Adrenal gland (tissue), 12 donors: ENCODE measurements around the gene ANKS1B. TPM values are rescaled to one million over a fixed set of nuclear protein-coding genes. Genes with fewer than 3 reads are reported as not detected.

Experiments
- DNase-seq, 7 donors: peaks; one replicate each; pipeline ENCODE4 v3.0.0-alpha.2; 2019 to 2020
- H3K27ac ChIP-seq, 5 donors: fragments of 200-600 bp; sonication (generic) in 4 of 5; 1 replicate in 3 of 5; 2 replicates in 2 of 5; pipeline versions ENCODE4 v1.5.1 to v1.8.0; 2016 to 2020; ENCODE audit warnings: mild to moderate bottlenecking in 1 of 5
- H3K27me3 ChIP-seq: fragments of 200-600 bp; 2 replicates; pipeline ENCODE4 v1.8.0; 2021
- H3K36me3 ChIP-seq, 2 donors: fragments of 200-600 bp; replicated peaks in 1 of 2; 1 replicate in 1 of 2; 2 replicates in 1 of 2; pipeline versions ENCODE4 v1.5.1 to v1.8.0; 2018 to 2022
- H3K4me1 ChIP-seq, 2 donors: fragments of 200-600 bp; replicated peaks in 1 of 2; 1 replicate in 1 of 2; 2 replicates in 1 of 2; pipeline versions ENCODE4 v1.5.1 to v1.8.0; 2018 to 2021
- H3K4me3 ChIP-seq, 4 donors: fragments of 200-600 bp; sonication (generic) in 3 of 4; one replicate each; pipeline ENCODE4 v1.5.1; 2016 to 2018
- H3K9me3 ChIP-seq, 3 donors: fragments of 200-600 bp; sonication (generic) in 1 of 3; replicated peaks in 1 of 3; 1 replicate in 2 of 3; 2 replicates in 1 of 3; pipeline versions ENCODE4 v1.5.1 to v1.8.0; 2016 to 2021
- CTCF ChIP-seq, 6 experiments: fragments of 450-650 bp in 4 of 6; fragments of 200-600 bp in 2 of 6; sonication (generic) in 1 of 6; IDR thresholded peaks; 1 replicate in 5 of 6; 2 replicates in 1 of 6; pipeline versions ENCODE4 v1.5.1 to v1.8.0; 2016 to 2021; ENCODE audit warnings: antibody characterized with exemption in 6 of 6, mild to moderate bottlenecking in 2 of 6, moderate library complexity in 1 of 6
- POLR2A ChIP-seq, 2 donors: fragments of 450-650 bp; IDR thresholded peaks; one replicate each; pipeline ENCODE4 v1.6.1; 2017; ENCODE audit warnings: antibody characterized with exemption in 2 of 2, mild to moderate bottlenecking in 2 of 2, moderate library complexity in 1 of 2
- WGBS, 4 donors: extraction: QIAGEN DNeasy Blood & Tissue Kit in 2 of 4; methylation state at CpG; one replicate each; pipeline versions ENCODE4 v1.1.5 to v1.1.7; 2013 to 2017; 5-methylcytosine and 5-hydroxymethylcytosine counted together
- intact Hi-C, 2 donors: fragments of 100-400 bp; cut with DNase I; formaldehyde crosslinking; loops; one replicate each; pipeline versions ENCODE4 v1.14.1 to v1.15.0; 2022 to 2023
- polyA plus RNA-seq, 3 donors: library from polyadenylated mRNA; stranded (reverse); fragments of 200-250 nt in 2 of 3; fragments of 350-450 nt in 1 of 3; fragmentation: Illumina TruSeq in 1 of 3; extraction: RNeasy Lipid Tissue Mini Kit (QIAGEN cat#74804) in 1 of 3; gene quantifications; one replicate each; pipeline ENCODE4 v1.2.3, GENCODE V29; 2013 to 2014
- total RNA-seq, 9 donors: library from RNA; depleted of rRNA in 4 of 9; stranded (reverse); fragments of >200 nt in 4 of 9; fragments of 120-200 nt in 1 of 9; fragmentation: NEBNext Ultra II Directional in 1 of 9; extraction: Animal tissue kit (Norgen Biotek cat#: 25700) in 1 of 9; gene quantifications; one replicate each; pipeline versions ENCODE4 v1.1.0 to v1.2.4, GENCODE V29; 2013 to 2023
- donor health status: healthy with polysubstance abuse.
- donor health status: Bipolar disorder and iron deficiency.
- donor health status: DM: yes; HTN: yes; CAD: no.
- donor health status: DM: no; HTN: no; CAD: no.
- donor health status: DM: no; HTN: no; CAD: no.
- donor health status: DM: yes; HTN: yes; CAD: no.

ANKS1B gene
- total and polyA plus RNA-seq, 12 donors, result 1.3 to 28.1 (median 8.0) TPM

GRCh38 chr12:99767809-99768208 lies 216.9 kb downstream of the ANKS1B start:
- peak overlapping the region in 2 of 4 donors; percentile 30 to 53 for H3K4me3 ChIP-seq
- DNase-seq, result no peak
- 6 to 13% (median 10%) methylated on average over 1 of the region's 1 CpG for WGBS, 4 donors
- no peaks in the 10 kb centered on the region for H3K27me3 ChIP-seq
- no peaks in the 10 kb centered on the region for H3K9me3 ChIP-seq
- no peaks in the 10 kb centered on the region for H3K36me3 ChIP-seq
- peaks cover 0 to 19% of the 10 kb centered on the region in 2 donors for H3K4me1 ChIP-seq
- no peak overlapping the region for H3K27ac ChIP-seq
- intact Hi-C loops, result loop anchor here (5.0 to 10.0 kb wide), 2 partner anchors 373 to 726 kb away; no protein-coding TSS in a partner anchor
- TF ChIP-seq CTCF (IDR thresholded peaks at IDR 0.05) (peak; percentile 36 to 66 (median 50)), POLR2A (IDR thresholded peaks at IDR 0.05) (no peak)

- WGBS, 4 donors, result 83 to 100% (median 93%) methylated on average over 1 of the region's 1 CpG
- no peaks in the 10 kb centered on the region for H3K9me3 ChIP-seq
- DNase-seq, result no peak
Measured at GRCh38 chr12:99766408-99766807, 218.3 kb downstream of the ANKS1B start.

GRCh38 chr12:99765469-99766114 lies 219.1 kb downstream of the ANKS1B start:
- WGBS, 4 donors, result 71 to 74% (median 74%) methylated on average over 3 of the region's 3 CpGs
- intact Hi-C loops, result loop anchor here (5.0 to 10.0 kb wide), 2 partner anchors 371 to 723 kb away; no protein-coding TSS in a partner anchor

More at GRCh38 chr12:99766408-99766807, 218.3 kb downstream of the ANKS1B start:
- Histone ChIP-seq H3K27me3 (no peaks in the 10 kb centered on the region), H3K27ac (no peak overlapping the region), H3K4me3 (no peak overlapping the region), H3K4me1 (peaks cover 0 to 7% of the 10 kb centered on the region in 2 donors), H3K36me3 (no peaks in the 10 kb centered on the region)
- TF ChIP-seq CTCF (IDR thresholded peaks at IDR 0.05), result no peak
- TF ChIP-seq POLR2A (IDR thresholded peaks at IDR 0.05), result no peak
- intact Hi-C loops, result loop anchor here (5.0 to 10.0 kb wide), 2 partner anchors 372 to 724 kb away; no protein-coding TSS in a partner anchor

GRCh38 chr12:99759444-99759843 lies 225.3 kb downstream of the ANKS1B start:
- Histone ChIP-seq H3K9me3 (no peaks in the 10 kb centered on the region), H3K36me3 (no peaks in the 10 kb centered on the region), H3K27ac (no peak overlapping the region), H3K4me1 (no peaks in the 10 kb centered on the region), H3K27me3 (no peaks in the 10 kb centered on the region), H3K4me3 (peak overlapping the region in 1 of 4 donors; percentile 4)
- TF ChIP-seq POLR2A (IDR thresholded peaks at IDR 0.05) (no peak), CTCF (IDR thresholded peaks at IDR 0.05) (no peak)
- intact Hi-C loops, result no loop called here
- DNase-seq, result no peak
- WGBS, 4 donors, result 35 to 44% (median 40%) methylated on average over 2 of the region's 2 CpGs

More at GRCh38 chr12:99765469-99766114, 219.1 kb downstream of the ANKS1B start:
- Histone ChIP-seq H3K27ac (no peak overlapping the region), H3K4me3 (no peak overlapping the region), H3K36me3 (no peaks in the 10 kb centered on the region), H3K9me3 (no peaks in the 10 kb centered on the region), H3K27me3 (no peaks in the 10 kb centered on the region), H3K4me1 (peaks cover 0 to 5% of the 10 kb centered on the region in 2 donors)
- no peak for DNase-seq
- TF ChIP-seq CTCF (IDR thresholded peaks at IDR 0.05), result no peak
- TF ChIP-seq POLR2A (IDR thresholded peaks at IDR 0.05), result no peak
